HepG2 (cell line): ENCODE data around the gene PRKAR1B.

ENCODE experiments used
- CBX1 ChIP-seq: IDR thresholded peaks from one replicate; pipeline ENCODE4 v1.6.1; 2016; ENCODE audit warnings: antibody characterized with exemption, low read depth
- NFE2L2 ChIP-seq: fragments of 150-350 bp; IDR thresholded peaks from 2 replicates; pipeline ENCODE4 v1.6.1; 2014; ENCODE audit warnings: low read length
- PCBP2 ChIP-seq: fragments of 200-400 bp; formaldehyde crosslinking; optimal IDR thresholded peaks from 2 replicates; pipeline ENCODE3; 2018; ENCODE audit warnings: low read length, low read depth; ENCODE audit not compliant: poor library complexity, severe bottlenecking
- POLR2AphosphoS5 ChIP-seq: IDR thresholded peaks from 2 replicates; pipeline ENCODE4 v1.6.1; 2012; ENCODE audit warnings: low read depth, low read length
- TMF1 ChIP-seq: sonication (generic); formaldehyde crosslinking; IDR thresholded peaks from 2 replicates; pipeline ENCODE4 v1.8.1; 2022; ENCODE audit warnings: low read depth, missing genetic modification reagents
- ZBTB7A ChIP-seq: sonication (generic); formaldehyde crosslinking; IDR thresholded peaks from 2 replicates; pipeline ENCODE4 v1.8.0; 2022; ENCODE audit warnings: mild to moderate bottlenecking, missing genetic modification reagents
- ZZZ3 ChIP-seq: sonication (generic); formaldehyde crosslinking; IDR thresholded peaks from 2 replicates; pipeline ENCODE4 v1.4.0; 2020; ENCODE audit warnings: missing genetic modification reagents, mild to moderate bottlenecking, borderline replicate concordance
- TF ChIP-seq, protein P1 (sequence below): sonication (generic); formaldehyde crosslinking; IDR thresholded peaks from 2 replicates; pipeline ENCODE4 v1.5.0; 2020; ENCODE audit warnings: mild to moderate bottlenecking, missing genetic modification reagents, moderate library complexity

DNA sequence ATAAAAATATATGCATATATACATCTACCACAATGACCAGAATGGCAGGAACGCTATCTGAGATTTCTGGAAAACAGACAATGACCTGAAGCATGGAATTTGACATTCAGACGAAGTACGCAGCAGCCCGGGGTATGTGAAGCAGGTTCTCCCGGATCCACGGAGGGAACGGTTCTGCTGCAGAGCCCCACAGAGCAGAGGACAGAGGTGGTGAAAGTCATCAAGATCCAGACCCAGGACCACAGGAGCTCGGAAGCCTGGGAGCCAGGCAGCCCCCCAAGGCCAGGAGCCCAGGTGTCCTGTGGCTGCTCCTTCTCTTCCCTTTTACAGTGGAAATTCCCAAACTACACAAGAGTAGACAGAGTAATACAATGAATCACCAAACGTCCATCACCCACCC lies 42.7 kb downstream of the PRKAR1B start:
- TF ChIP-seq ZBTB7A (CRISPR knock-in tag) (no peak), NFE2L2 (no peak), TMF1 (CRISPR knock-in tag) (no peak), POLR2AphosphoS5 (no peak), CBX1 (no peak), PCBP2 (no peak), ZZZ3 (CRISPR knock-in tag) (no peak)
- TF ChIP-seq, protein P1, sequence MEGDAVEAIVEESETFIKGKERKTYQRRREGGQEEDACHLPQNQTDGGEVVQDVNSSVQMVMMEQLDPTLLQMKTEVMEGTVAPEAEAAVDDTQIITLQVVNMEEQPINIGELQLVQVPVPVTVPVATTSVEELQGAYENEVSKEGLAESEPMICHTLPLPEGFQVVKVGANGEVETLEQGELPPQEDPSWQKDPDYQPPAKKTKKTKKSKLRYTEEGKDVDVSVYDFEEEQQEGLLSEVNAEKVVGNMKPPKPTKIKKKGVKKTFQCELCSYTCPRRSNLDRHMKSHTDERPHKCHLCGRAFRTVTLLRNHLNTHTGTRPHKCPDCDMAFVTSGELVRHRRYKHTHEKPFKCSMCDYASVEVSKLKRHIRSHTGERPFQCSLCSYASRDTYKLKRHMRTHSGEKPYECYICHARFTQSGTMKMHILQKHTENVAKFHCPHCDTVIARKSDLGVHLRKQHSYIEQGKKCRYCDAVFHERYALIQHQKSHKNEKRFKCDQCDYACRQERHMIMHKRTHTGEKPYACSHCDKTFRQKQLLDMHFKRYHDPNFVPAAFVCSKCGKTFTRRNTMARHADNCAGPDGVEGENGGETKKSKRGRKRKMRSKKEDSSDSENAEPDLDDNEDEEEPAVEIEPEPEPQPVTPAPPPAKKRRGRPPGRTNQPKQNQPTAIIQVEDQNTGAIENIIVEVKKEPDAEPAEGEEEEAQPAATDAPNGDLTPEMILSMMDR (CRISPR knock-in tag) = no peak
